Measurements from ENCODE around the gene AHCY. TPM values are rescaled to one million over a fixed set of nuclear protein-coding genes. Genes with fewer than 3 reads are reported as not detected.
A peak's percentile ranks its signal among the peaks of the same experiment; 100 is the strongest.
"Not testable (repeated sequence)": the region's sequence is repeated elsewhere in the genome, so short reads cannot be mapped to it uniquely, and the experiment has no call there.

Gene AHCY
- total RNA-seq, 2 experiments from 2014 or later: 183 to 189 TPM

DNA sequence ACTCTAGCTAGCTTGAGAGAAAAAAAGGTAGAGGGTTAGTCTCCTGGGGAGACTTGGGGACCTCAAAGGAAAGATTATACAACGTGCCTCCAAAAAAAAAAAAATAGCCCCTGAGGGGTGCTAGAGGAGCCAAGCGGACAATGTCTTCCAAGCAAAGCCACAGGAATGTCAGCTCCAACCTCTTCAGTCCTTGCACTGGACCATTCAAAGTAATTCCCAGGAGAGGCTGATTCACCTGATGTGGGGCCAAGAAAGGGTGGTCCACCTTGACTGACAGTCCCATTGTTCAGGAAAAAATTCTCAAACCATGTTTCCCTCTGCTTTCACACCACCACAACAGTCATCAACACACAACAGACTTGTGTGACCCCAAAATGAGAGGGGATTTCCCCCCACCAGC is 31.2 kb downstream of the AHCY start:
- H3K4me3 Mint-ChIP-seq: no peak overlapping the region
- H3K27me3 Mint-ChIP-seq: peaks cover 7% of the 10 kb centered on the region
- ATAC-seq (no peak), DNase-seq (no peak)
- peaks cover 25% of the 10 kb centered on the region for H3K36me3 Mint-ChIP-seq (ENCODE audit: low read depth)
- intact Hi-C loops (cut with DNase I, micrococcal nuclease): no loop called here
- H3K9me3 Mint-ChIP-seq (ENCODE audit: low read depth): no peaks in the 10 kb centered on the region
- POLR2A ChIA-PET: no interaction called here
- CTCF ChIA-PET: interaction anchor here (1.0 kb wide), 1 partner anchor 40 kb away, joined by 3 read pairs; no protein-coding TSS in a partner anchor
- H3K27ac Mint-ChIP-seq: no peak overlapping the region
- H3K4me1 Mint-ChIP-seq: peaks cover 12% of the 10 kb centered on the region

DNA sequence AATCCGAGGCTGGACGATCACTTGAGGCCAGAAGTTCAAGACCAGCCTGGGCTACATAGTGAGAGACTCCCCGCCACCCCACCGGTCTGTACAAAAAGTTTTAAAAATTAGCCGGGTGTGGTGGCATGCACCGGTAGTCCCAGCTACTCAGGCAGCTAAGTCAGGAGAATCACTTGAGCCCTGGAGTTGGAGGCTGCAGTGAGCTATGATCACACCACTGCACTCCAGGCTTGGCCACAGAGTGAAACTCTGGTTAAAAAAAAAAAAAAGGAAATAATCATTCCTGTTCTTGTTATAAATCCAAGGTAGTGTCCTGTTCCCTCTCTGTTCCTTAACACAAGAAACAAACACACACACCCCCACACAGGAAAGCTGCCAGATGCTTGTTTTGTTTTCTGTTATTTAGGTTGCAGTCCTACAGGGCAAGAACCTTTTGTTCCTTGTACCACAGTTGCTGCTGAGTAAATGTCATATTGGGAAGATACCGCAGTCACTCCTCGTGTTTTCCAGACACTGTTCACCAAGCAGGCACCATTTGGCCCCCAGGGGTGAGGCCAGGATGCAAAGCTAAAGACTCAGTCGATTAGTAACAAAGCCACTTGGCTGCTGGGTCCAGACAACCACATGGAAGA is 33.0 kb downstream of the AHCY start:
- DNase-seq (no peak), ATAC-seq (no peak)
- intact Hi-C loops (cut with DNase I, micrococcal nuclease): no loop called here
- ChIA-PET POLR2A (no interaction called here), CTCF (interaction anchor here (2.5 kb wide), 1 partner anchor 80 kb away, joined by 8 read pairs; no protein-coding TSS in a partner anchor)
- H3K36me3 Mint-ChIP-seq (ENCODE audit: low read depth): peaks cover 20% of the 10 kb centered on the region
- no peak overlapping the region for H3K27ac Mint-ChIP-seq
- no peaks in the 10 kb centered on the region for H3K9me3 Mint-ChIP-seq (ENCODE audit: low read depth)
- H3K4me1 Mint-ChIP-seq: peaks cover 12% of the 10 kb centered on the region
- peaks cover 7% of the 10 kb centered on the region for H3K27me3 Mint-ChIP-seq
- H3K4me3 Mint-ChIP-seq: no peak overlapping the region

DNA sequence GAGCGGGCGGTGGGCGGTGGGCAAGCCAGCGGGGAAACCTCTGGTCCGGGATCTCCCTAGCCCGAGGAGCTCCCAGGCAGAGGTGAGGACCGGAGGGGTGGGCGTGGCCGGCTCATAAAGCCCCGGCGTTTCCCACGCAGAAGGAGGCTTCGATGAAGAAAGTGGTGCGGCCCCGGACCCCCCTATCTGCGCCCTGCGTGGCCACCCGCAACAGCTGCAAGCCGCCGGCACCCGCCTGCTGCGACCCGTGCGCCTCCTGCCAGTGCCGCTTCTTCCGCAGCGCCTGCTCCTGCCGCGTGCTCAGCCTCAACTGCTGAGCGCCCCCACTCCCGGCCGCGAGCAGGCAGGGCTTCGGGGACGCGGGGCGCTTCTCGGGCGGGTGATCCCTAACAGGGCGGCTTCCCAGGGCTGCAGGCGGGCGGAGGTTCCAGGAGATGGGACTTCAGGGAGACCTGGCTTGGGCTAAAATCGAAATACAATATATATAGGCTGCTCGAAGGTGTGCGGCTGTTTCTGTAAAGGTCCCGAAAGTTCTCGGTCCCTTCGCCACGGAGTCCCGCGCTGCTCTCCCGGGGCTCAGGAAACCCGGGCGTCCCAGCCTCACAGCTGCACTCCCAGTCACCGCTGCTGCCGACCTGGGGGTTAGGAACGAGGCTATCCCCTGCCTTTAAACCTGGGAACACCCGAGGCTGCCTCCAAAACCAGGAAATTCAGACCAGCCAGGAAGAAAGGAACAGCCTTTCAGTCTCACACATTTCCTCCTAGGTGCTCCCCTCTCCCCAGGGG is 34.1 kb downstream of the AHCY start:
- ATAC-seq (peak; percentile 61), DNase-seq (peak; percentile 46)
- peaks cover 16% of the 10 kb centered on the region for H3K36me3 Mint-ChIP-seq (ENCODE audit: low read depth)
- no peak overlapping the region for H3K27ac Mint-ChIP-seq
- peaks cover 12% of the 10 kb centered on the region for H3K4me1 Mint-ChIP-seq
- ChIA-PET POLR2A (no interaction called here), CTCF (interaction anchor here (2.5 kb wide), 1 partner anchor 78 kb away, joined by 8 read pairs; no protein-coding TSS in a partner anchor)
- peaks cover 7% of the 10 kb centered on the region for H3K27me3 Mint-ChIP-seq
- intact Hi-C loops (cut with DNase I, micrococcal nuclease): no loop called here
- H3K9me3 Mint-ChIP-seq (ENCODE audit: low read depth): no peaks in the 10 kb centered on the region
- H3K4me3 Mint-ChIP-seq: no peak overlapping the region

DNA sequence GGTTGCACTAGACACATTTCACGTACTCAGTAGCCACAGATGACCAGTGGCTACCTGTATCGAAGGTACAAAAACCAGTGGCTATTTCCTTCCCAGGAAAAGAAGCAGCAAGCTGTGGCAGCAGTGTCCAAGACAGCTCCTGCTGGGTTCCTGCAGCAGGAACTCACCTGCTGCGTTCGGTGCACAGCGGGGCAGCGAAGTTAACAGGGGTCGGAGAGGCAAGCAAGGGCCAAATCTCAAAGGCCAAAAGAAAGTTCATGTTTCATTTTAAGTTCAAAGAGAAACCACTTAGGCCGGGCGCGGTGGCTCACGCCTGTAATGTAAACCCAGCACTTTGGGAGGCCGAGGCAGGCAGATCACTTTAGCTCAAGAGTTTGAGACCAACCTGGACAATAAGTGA is 35.0 kb downstream of the AHCY start:
- DNase-seq: no peak
- no peak for ATAC-seq
- POLR2A ChIA-PET: no interaction called here
- CTCF ChIA-PET: interaction anchor here (0.6 kb wide), 1 partner anchor 200 kb away, joined by 4 read pairs; no protein-coding TSS in a partner anchor
- peaks cover 7% of the 10 kb centered on the region for H3K27me3 Mint-ChIP-seq
- peaks cover 12% of the 10 kb centered on the region for H3K4me1 Mint-ChIP-seq
- peaks cover 12% of the 10 kb centered on the region for H3K36me3 Mint-ChIP-seq (ENCODE audit: low read depth)
- no peaks in the 10 kb centered on the region for H3K9me3 Mint-ChIP-seq (ENCODE audit: low read depth)
- no peak overlapping the region for H3K27ac Mint-ChIP-seq
- H3K4me3 Mint-ChIP-seq: no peak overlapping the region
- intact Hi-C loops (cut with DNase I, micrococcal nuclease): no loop called here

DNA sequence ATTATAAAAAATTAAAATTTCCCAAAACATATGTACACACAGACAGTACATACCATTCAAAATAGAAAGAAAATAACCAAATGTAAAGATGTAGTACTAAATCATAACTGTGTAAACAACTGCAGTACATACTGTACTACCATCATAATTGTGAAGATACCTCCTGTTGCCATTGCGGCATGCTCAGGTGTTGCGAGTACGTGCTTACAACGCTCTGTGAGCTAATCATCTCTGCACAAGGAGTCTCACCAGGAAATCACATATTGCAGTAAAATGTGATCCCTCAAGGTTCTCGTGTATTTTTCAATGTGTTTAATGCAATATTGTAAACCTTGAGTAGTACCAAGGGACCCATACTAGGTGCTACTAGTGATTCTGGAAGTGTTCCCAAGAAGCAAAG is 39.0 kb downstream of the AHCY start:
- peaks cover 7% of the 10 kb centered on the region for H3K27me3 Mint-ChIP-seq
- H3K36me3 Mint-ChIP-seq (ENCODE audit: low read depth): peaks cover 2% of the 10 kb centered on the region
- intact Hi-C loops (cut with DNase I, micrococcal nuclease): no loop called here
- H3K4me3 Mint-ChIP-seq: no peak overlapping the region
- peaks cover 5% of the 10 kb centered on the region for H3K4me1 Mint-ChIP-seq
- ChIA-PET CTCF (no interaction called here), POLR2A (no interaction called here)
- ATAC-seq (no peak), DNase-seq (no peak)
- H3K9me3 Mint-ChIP-seq (ENCODE audit: low read depth): no peaks in the 10 kb centered on the region
- H3K27ac Mint-ChIP-seq: no peak overlapping the region

DNA sequence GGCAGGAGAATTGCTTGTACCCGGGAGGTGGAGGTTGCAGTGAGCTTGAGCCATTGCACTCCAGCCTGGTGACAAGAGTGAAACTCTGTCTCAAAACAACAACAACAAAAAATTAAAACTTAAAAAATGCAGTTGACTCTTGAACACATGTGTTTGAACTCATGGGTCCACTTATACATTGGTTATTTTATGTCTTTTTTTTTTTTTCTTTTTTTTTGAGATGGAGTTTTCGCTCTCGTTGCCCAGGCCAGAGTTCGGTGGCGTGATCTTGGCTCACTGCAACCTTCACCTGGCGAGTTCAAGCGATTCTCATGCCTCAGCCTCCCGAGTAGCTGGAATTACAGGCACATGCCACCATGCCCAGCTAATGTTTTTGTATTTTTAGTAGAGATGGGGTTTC is 39.7 kb downstream of the AHCY start:
- H3K9me3 Mint-ChIP-seq (ENCODE audit: low read depth); H3K27ac Mint-ChIP-seq; intact Hi-C loops (cut with DNase I, micrococcal nuclease); H3K36me3 Mint-ChIP-seq (ENCODE audit: low read depth); ATAC-seq; H3K27me3 Mint-ChIP-seq; DNase-seq; H3K4me1 Mint-ChIP-seq; H3K4me3 Mint-ChIP-seq: not testable (repeated sequence)
- ChIA-PET POLR2A (interaction anchor here (1.2 kb wide), 1 partner anchor 40 kb away, joined by 3 read pairs; the partner anchor contains the start of gene AHCY), CTCF (interaction anchor here (0.7 kb wide), 1 partner anchor 349 kb away, joined by 3 read pairs; no protein-coding TSS in a partner anchor)

DNA sequence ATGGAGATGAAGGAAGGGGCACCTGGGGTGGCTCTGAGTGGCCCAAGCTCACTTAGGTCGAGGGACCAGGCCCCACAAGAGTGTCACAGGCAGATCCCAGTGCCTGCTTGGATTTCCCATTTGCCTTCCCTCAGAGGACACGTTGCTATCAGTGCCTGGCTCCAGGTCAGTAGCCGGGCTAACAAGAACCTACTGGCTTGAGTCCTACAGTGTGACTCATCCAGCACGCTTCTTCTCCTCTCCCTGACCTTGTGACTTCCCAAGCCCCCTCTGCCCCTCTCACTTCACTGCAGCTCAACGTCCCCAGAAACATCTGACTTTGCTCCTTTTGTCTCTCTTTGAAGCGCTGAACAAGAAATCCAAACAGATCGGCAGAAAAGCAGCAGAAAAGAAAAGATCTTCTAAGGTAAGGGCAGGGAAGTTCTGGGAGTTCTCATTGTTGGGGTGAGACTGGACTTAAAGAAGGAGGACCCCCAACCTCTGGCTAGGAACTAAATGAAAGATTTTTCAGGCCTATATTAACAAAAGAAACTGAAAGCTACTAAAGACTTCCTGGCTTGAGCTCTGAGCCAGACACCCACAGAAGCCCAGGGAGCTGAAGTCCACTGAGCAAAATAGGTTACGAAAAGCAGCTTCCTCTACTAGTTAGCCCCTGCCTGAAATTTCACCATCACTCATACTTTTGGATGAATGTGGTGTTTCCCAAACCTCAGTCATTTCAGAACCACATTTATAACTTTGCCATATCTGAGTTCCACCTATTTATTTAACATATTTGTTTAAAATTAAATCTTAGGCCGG is 40.5 kb downstream of the AHCY start:
- DNase-seq: no peak
- ATAC-seq: no peak
- Mint-ChIP-seq H3K36me3 (ENCODE audit: low read depth) (no peaks in the 10 kb centered on the region), H3K27ac (no peak overlapping the region), H3K4me3 (no peak overlapping the region), H3K4me1 (no peaks in the 10 kb centered on the region), H3K9me3 (ENCODE audit: low read depth) (no peaks in the 10 kb centered on the region), H3K27me3 (peaks cover 1% of the 10 kb centered on the region)
- CTCF ChIA-PET: interaction anchor here (0.7 kb wide), 1 partner anchor 349 kb away, joined by 3 read pairs; no protein-coding TSS in a partner anchor
- intact Hi-C loops (cut with DNase I, micrococcal nuclease): no loop called here
- POLR2A ChIA-PET: interaction anchor here (1.2 kb wide), 1 partner anchor 41 kb away, joined by 3 read pairs; the partner anchor contains the start of gene AHCY

DNA sequence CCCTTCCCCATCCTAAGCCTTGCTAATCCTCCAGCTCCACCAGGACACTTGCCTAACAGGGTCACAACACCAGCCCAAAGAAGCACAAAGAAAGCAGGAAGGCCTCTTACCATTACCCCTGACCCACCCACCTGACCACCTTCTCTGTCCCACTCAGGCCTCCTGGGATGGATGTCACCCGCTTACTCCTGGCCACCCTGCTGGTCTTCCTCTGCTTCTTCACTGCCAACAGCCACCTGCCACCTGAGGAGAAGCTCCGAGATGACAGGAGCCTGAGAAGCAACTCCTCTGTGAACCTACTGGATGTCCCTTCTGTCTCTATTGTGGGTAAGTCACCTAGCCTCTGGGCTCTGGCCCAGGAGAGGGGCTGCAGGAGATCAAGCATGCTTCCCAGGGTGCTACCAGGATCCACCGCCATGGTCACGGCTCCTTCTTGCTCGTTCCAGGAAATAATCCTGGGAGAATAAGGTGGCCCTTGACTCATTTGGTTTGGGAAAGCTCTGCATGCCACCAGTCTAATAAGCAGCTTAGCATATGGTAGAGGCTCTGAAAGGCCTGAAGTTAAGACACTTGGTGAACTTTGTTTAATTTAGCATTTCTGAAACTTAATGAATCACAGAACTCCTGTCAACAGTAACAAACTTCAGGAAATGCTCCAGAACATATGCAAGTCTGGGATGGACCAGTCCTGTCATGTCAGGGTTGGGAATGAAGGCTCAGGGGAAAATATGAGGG is 42.8 kb downstream of the AHCY start:
- intact Hi-C loops (cut with DNase I, micrococcal nuclease): no loop called here
- ATAC-seq (no peak), DNase-seq (no peak)
- H3K9me3 Mint-ChIP-seq (ENCODE audit: low read depth): no peaks in the 10 kb centered on the region
- ChIA-PET CTCF (interaction anchor here (0.5 to 1.2 kb wide), 4 partner anchors 53 to 474 kb away, joined by 3 to 4 read pairs (median 3); no protein-coding TSS in a partner anchor), POLR2A (interaction anchor here (0.6 kb wide), 1 partner anchor 421 kb away, joined by 4 read pairs; no protein-coding TSS in a partner anchor)
- H3K4me1 Mint-ChIP-seq: no peaks in the 10 kb centered on the region
- no peaks in the 10 kb centered on the region for H3K36me3 Mint-ChIP-seq (ENCODE audit: low read depth)
- H3K27me3 Mint-ChIP-seq: no peaks in the 10 kb centered on the region
- no peak overlapping the region for H3K4me3 Mint-ChIP-seq
- H3K27ac Mint-ChIP-seq: no peak overlapping the region

DNA sequence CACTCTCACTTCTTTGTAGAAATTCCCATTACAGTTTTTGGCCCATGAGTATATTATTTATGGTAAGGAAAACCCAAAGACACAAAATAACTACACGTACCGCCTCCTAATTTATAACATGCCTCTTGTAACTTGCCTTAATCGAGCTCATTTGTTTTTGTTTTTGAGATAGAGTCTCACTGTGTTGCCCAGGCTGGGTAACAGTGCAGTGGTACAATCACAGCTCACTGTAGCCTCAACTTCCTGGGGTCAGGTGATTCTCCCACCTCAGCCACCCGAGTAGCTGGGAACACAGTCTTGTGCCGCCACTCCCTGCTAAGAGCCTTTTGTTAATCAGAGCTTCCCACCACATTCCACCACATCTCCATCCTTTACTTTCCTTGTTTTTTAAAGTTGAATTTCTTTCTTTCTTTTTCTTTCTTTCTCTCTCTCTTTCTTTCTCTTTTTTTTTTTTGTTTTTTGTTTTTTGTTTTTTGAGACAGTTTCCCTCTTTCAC is 46.5 kb downstream of the AHCY start:
- CTCF ChIA-PET: interaction anchor here (0.7 to 2.3 kb wide), 7 partner anchors 9 to 451 kb away, joined by 3 to 7 read pairs (median 4); no protein-coding TSS in a partner anchor

DNA sequence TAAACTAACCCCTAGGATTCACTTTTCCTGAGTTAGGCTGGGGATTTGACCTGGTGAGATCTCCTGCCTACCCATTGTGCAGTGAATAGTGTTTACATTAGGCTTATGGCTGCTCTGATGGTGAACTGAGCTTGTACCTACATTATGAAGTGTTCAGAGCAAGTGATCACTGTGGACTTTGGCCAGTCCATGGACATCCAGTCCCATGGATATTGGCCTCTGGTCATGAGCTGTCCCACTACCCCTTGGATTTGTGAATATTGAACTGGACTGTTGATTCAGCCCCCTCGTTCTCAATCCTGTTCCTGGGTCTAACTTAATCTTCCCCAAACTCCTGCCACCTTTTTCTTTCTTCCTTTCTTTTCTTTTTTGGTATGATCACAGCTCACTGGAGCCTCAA is 48.2 kb downstream of the AHCY start:
- intact Hi-C loops (cut with DNase I, micrococcal nuclease): loop anchor here in 1 of 2 experiments (5.0 kb wide), 1 partner anchor 63 kb away; no protein-coding TSS in a partner anchor
- DNase-seq (no peak), ATAC-seq (no peak)
- Mint-ChIP-seq H3K4me1 (peaks cover 7% of the 10 kb centered on the region), H3K27me3 (no peaks in the 10 kb centered on the region), H3K27ac (no peak overlapping the region), H3K36me3 (ENCODE audit: low read depth) (no peaks in the 10 kb centered on the region), H3K9me3 (ENCODE audit: low read depth) (no peaks in the 10 kb centered on the region), H3K4me3 (no peak overlapping the region)
- CTCF ChIA-PET: interaction anchor here (0.7 kb wide), 2 partner anchors 24 to 137 kb away, joined by 3 to 4 read pairs; no protein-coding TSS in a partner anchor
- POLR2A ChIA-PET: no interaction called here

More for the DNA sequence above, 46.5 kb downstream of the AHCY start:
- ATAC-seq: no peak
- no peaks in the 10 kb centered on the region for H3K27me3 Mint-ChIP-seq
- H3K36me3 Mint-ChIP-seq (ENCODE audit: low read depth): no peaks in the 10 kb centered on the region
- peaks cover 5% of the 10 kb centered on the region for H3K4me1 Mint-ChIP-seq
- intact Hi-C loops (cut with DNase I, micrococcal nuclease): no loop called here
- POLR2A ChIA-PET: interaction anchor here (0.9 kb wide), 1 partner anchor 40 kb away, joined by 4 read pairs; no protein-coding TSS in a partner anchor
- DNase-seq: no peak
- H3K4me3 Mint-ChIP-seq: no peak overlapping the region
- H3K27ac Mint-ChIP-seq: no peak overlapping the region
- no peaks in the 10 kb centered on the region for H3K9me3 Mint-ChIP-seq (ENCODE audit: low read depth)

Data from activated CD4-positive, alpha-beta T cell treated with anti-CD3 and anti-CD28 coated beads for 36 hours (primary cell).